GM23338 (cell line): Measurements from ENCODE around the gene ZNF592. TPM values are rescaled to one million over a fixed set of nuclear protein-coding genes. Genes with fewer than 3 reads are reported as not detected.
A peak's percentile ranks its signal among the peaks of the same experiment; 100 is the strongest.

ENCODE experiments used
- ATAC-seq: fragments of 200-7000 bp; cut with Tn5 transposase; 3 replicates; pipeline ENCODE4 v1.9.1; 2020
- DNase-seq: peaks from one replicate; pipeline ENCODE4 v3.0.0-alpha.2; 2015; ENCODE audit warnings: low spot score
- H2AFZ ChIP-seq: fragments of 200-600 bp; sonication (generic); 2 replicates; pipeline ENCODE4 v1.8.0; 2016; ENCODE audit warnings: antibody characterized with exemption, mild to moderate bottlenecking, moderate library complexity
- H3F3A ChIP-seq: fragments of 200-600 bp; sonication (generic); replicated peaks from 2 replicates; pipeline ENCODE4 v1.8.0; 2017; ENCODE audit warnings: antibody characterized with exemption, mixed run types, low read depth
- H3K27ac ChIP-seq: fragments of 200-600 bp; sonication (generic); 2 replicates; pipeline ENCODE4 v1.6.1; 2016; ENCODE audit warnings: low read depth
- H3K27me3 ChIP-seq: fragments of 200-600 bp; sonication (generic); 2 replicates; pipeline ENCODE4 v1.8.0; 2016; ENCODE audit warnings: mild to moderate bottlenecking, mixed run types, moderate library complexity; ENCODE audit not compliant: insufficient read depth
- H3K36me3 ChIP-seq: fragments of 200-600 bp; sonication (generic); 2 replicates; pipeline ENCODE4 v1.8.0; 2016; ENCODE audit warnings: mild to moderate bottlenecking; ENCODE audit not compliant: insufficient read depth
- H3K4me1 ChIP-seq: fragments of 200-600 bp; sonication (generic); 2 replicates; pipeline ENCODE4 v1.8.0; 2016; ENCODE audit warnings: mild to moderate bottlenecking, moderate library complexity; ENCODE audit not compliant: insufficient read depth
- H3K4me2 ChIP-seq: fragments of 200-600 bp; sonication (generic); 2 replicates; pipeline ENCODE4 v1.7.1; 2017; ENCODE audit warnings: mixed run types
- H3K4me3 ChIP-seq: fragments of 200-600 bp; sonication (generic); 2 replicates; pipeline ENCODE4 v1.6.1; 2016; ENCODE audit warnings: mixed run types
- H3K79me2 ChIP-seq: fragments of 200-600 bp; sonication (generic); replicated peaks from 2 replicates; pipeline ENCODE4 v1.8.0; 2017; ENCODE audit warnings: mild to moderate bottlenecking; ENCODE audit not compliant: insufficient read depth
- H3K9me2 ChIP-seq: fragments of 200-600 bp; sonication (generic); 2 replicates; pipeline ENCODE4 v1.8.0; 2017; ENCODE audit not compliant: insufficient read depth
- H4K20me1 ChIP-seq: fragments of 200-600 bp; sonication (generic); replicated peaks from 2 replicates; pipeline ENCODE4 v1.8.0; 2017; ENCODE audit warnings: mild to moderate bottlenecking; ENCODE audit not compliant: insufficient read depth
- H3K27ac Mint-ChIP-seq: 2 replicates; pipeline ENCODE4 v1.8.0; 2020; ENCODE audit warnings: inconsistent platforms, mild to moderate bottlenecking, moderate library complexity, mixed read lengths
- H3K27me3 Mint-ChIP-seq: 3 replicates; pipeline ENCODE4 v1.8.0; 2022; ENCODE audit warnings: low read depth, mild to moderate bottlenecking, moderate library complexity, mixed read lengths, inconsistent platforms; ENCODE audit not compliant: insufficient read depth, poor library complexity
- H3K36me3 Mint-ChIP-seq: 3 replicates; pipeline ENCODE4 v1.8.0; 2021; ENCODE audit warnings: low read depth, mild to moderate bottlenecking, inconsistent platforms, moderate library complexity, mixed read lengths
- H3K4me1 Mint-ChIP-seq: 3 replicates; pipeline ENCODE4 v1.8.0; 2020; ENCODE audit warnings: mild to moderate bottlenecking, inconsistent platforms, mixed read lengths
- H3K4me3 Mint-ChIP-seq: 3 replicates; pipeline ENCODE4 v1.8.0; 2021; ENCODE audit warnings: moderate library complexity, mild to moderate bottlenecking, inconsistent platforms, mixed read lengths
- H3K9me3 Mint-ChIP-seq: 3 replicates; pipeline ENCODE4 v1.8.0; 2020; ENCODE audit warnings: moderate library complexity, mild to moderate bottlenecking, inconsistent platforms, mixed read lengths
- CREB1 ChIP-seq: fragments of 250-450 bp; sonication (Bioruptor Pico); IDR thresholded peaks from 2 replicates; pipeline ENCODE4 v1.5.0; 2020; ENCODE audit warnings: low read depth, mild to moderate bottlenecking, moderate library complexity
- STAT1 ChIP-seq: IDR thresholded peaks from one replicate; pipeline ENCODE4 v1.6.1; 2016; ENCODE audit warnings: antibody characterized with exemption; ENCODE audit not compliant: unreplicated experiment
- polyA plus RNA-seq: library from polyadenylated mRNA; unstranded; fragments of >200 nt; fragmentation: Nextera tagmentation; extraction: Ambion mirVana; gene quantifications from 2 replicates; pipeline ENCODE4 v1.2.1, GENCODE V29; 2016
- total RNA-seq: library from RNA; depleted of rRNA; stranded (reverse); fragments of >200 nt; shearing (Covaris generic); gene quantifications from 2 replicates; pipeline ENCODE4 v1.2.3, GENCODE V29; 2014
- TF ChIP-seq, protein P1 (sequence below): fragments of 250-450 bp; sonication (Bioruptor Pico); IDR thresholded peaks from 2 replicates; pipeline ENCODE4 v1.5.0; 2020; ENCODE audit warnings: mild to moderate bottlenecking, moderate library complexity
- TF ChIP-seq, protein P2 (sequence below): IDR thresholded peaks from one replicate; pipeline ENCODE4 v1.6.1; 2018; ENCODE audit warnings: antibody characterized with exemption; ENCODE audit not compliant: unreplicated experiment

Gene ZNF592
- total and polyA plus RNA-seq, 2 experiments from 2014 or later = 4.4 to 21.4 TPM

DNA sequence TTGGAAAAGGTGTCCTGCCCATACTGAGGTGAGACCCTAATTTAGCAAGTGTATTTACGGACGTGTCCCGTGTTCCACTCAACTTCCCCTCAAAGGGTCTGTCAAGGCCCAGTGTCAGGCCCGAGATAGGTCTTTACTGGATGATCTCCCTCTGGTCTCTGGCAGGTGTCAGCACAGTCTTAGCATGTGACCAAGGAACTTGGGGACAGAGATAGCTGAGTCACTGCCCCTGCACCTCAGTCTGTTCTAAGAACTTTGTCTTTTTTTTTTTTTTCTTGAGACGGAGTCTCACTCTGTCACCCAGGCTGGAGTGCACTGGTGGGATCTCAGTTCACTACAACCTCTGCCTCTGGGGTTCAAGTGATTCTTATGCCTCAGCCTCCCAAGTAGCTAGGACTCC is 36.7 kb downstream of the ZNF592 start:
- H3K36me3 ChIP-seq = peaks cover 8% of the 10 kb centered on the region; the same call in 1 of the 2 replicates
- H3K4me1 Mint-ChIP-seq = peaks cover 29% of the 10 kb centered on the region
- no peak overlapping the region for H3K4me3 Mint-ChIP-seq
- no peak overlapping the region for H3K4me3 ChIP-seq
- peaks cover 56% of the 10 kb centered on the region for H3K79me2 ChIP-seq
- ATAC-seq (no peak), DNase-seq (no peak)
- H3K36me3 Mint-ChIP-seq = peaks cover 32% of the 10 kb centered on the region
- no peaks in the 10 kb centered on the region for H3K9me3 Mint-ChIP-seq
- H4K20me1 ChIP-seq = peaks cover 31% of the 10 kb centered on the region
- H3K4me1 ChIP-seq = peaks cover 6% of the 10 kb centered on the region; the same call in 1 of the 2 replicates
- H3K27ac Mint-ChIP-seq = peak overlapping the region; percentile 88
- TF ChIP-seq CREB1 (CRISPR knock-in tag) (no peak), STAT1 (no peak)
- TF ChIP-seq, protein P1, sequence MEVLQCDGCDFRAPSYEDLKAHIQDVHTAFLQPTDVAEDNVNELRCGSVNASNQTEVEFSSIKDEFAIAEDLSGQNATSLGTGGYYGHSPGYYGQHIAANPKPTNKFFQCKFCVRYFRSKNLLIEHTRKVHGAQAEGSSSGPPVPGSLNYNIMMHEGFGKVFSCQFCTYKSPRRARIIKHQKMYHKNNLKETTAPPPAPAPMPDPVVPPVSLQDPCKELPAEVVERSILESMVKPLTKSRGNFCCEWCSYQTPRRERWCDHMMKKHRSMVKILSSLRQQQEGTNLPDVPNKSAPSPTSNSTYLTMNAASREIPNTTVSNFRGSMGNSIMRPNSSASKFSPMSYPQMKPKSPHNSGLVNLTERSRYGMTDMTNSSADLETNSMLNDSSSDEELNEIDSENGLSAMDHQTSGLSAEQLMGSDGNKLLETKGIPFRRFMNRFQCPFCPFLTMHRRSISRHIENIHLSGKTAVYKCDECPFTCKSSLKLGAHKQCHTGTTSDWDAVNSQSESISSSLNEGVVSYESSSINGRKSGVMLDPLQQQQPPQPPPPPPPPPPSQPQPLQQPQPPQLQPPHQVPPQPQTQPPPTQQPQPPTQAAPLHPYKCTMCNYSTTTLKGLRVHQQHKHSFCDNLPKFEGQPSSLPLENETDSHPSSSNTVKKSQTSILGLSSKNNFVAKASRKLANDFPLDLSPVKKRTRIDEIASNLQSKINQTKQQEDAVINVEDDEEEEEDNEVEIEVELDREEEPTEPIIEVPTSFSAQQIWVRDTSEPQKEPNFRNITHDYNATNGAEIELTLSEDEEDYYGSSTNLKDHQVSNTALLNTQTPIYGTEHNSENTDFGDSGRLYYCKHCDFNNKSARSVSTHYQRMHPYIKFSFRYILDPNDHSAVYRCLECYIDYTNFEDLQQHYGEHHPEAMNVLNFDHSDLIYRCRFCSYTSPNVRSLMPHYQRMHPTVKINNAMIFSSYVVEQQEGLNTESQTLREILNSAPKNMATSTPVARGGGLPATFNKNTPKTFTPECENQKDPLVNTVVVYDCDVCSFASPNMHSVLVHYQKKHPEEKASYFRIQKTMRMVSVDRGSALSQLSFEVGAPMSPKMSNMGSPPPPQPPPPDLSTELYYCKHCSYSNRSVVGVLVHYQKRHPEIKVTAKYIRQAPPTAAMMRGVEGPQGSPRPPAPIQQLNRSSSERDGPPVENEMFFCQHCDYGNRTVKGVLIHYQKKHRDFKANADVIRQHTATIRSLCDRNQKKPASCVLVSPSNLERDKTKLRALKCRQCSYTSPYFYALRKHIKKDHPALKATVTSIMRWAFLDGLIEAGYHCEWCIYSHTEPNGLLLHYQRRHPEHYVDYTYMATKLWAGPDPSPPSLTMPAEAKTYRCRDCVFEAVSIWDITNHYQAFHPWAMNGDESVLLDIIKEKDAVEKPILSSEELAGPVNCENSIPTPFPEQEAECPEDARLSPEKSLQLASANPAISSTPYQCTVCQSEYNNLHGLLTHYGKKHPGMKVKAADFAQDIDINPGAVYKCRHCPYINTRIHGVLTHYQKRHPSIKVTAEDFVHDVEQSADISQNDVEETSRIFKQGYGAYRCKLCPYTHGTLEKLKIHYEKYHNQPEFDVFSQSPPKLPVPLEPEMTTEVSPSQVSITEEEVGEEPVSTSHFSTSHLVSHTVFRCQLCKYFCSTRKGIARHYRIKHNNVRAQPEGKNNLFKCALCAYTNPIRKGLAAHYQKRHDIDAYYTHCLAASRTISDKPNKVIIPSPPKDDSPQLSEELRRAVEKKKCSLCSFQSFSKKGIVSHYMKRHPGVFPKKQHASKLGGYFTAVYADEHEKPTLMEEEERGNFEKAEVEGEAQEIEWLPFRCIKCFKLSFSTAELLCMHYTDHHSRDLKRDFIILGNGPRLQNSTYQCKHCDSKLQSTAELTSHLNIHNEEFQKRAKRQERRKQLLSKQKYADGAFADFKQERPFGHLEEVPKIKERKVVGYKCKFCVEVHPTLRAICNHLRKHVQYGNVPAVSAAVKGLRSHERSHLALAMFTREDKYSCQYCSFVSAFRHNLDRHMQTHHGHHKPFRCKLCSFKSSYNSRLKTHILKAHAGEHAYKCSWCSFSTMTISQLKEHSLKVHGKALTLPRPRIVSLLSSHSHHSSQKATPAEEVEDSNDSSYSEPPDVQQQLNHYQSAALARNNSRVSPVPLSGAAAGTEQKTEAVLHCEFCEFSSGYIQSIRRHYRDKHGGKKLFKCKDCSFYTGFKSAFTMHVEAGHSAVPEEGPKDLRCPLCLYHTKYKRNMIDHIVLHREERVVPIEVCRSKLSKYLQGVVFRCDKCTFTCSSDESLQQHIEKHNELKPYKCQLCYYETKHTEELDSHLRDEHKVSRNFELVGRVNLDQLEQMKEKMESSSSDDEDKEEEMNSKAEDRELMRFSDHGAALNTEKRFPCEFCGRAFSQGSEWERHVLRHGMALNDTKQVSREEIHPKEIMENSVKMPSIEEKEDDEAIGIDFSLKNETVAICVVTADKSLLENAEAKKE (CRISPR knock-in tag) = no peak
- TF ChIP-seq, protein P2, sequence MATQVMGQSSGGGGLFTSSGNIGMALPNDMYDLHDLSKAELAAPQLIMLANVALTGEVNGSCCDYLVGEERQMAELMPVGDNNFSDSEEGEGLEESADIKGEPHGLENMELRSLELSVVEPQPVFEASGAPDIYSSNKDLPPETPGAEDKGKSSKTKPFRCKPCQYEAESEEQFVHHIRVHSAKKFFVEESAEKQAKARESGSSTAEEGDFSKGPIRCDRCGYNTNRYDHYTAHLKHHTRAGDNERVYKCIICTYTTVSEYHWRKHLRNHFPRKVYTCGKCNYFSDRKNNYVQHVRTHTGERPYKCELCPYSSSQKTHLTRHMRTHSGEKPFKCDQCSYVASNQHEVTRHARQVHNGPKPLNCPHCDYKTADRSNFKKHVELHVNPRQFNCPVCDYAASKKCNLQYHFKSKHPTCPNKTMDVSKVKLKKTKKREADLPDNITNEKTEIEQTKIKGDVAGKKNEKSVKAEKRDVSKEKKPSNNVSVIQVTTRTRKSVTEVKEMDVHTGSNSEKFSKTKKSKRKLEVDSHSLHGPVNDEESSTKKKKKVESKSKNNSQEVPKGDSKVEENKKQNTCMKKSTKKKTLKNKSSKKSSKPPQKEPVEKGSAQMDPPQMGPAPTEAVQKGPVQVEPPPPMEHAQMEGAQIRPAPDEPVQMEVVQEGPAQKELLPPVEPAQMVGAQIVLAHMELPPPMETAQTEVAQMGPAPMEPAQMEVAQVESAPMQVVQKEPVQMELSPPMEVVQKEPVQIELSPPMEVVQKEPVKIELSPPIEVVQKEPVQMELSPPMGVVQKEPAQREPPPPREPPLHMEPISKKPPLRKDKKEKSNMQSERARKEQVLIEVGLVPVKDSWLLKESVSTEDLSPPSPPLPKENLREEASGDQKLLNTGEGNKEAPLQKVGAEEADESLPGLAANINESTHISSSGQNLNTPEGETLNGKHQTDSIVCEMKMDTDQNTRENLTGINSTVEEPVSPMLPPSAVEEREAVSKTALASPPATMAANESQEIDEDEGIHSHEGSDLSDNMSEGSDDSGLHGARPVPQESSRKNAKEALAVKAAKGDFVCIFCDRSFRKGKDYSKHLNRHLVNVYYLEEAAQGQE = no peak
- H3F3A ChIP-seq = no peaks in the 10 kb centered on the region
- peaks cover 14% of the 10 kb centered on the region for H3K27me3 Mint-ChIP-seq
- no peak overlapping the region for H3K4me2 ChIP-seq
- H3K9me2 ChIP-seq = no peaks in the 10 kb centered on the region
- H3K27me3 ChIP-seq = no peaks in the 10 kb centered on the region
- no peak overlapping the region for H2AFZ ChIP-seq
- no peak overlapping the region for H3K27ac ChIP-seq
